ENCODE measurements around the gene GPR22.

Gene GPR22

GRCh38 chr7:107469929-107470328 lies at the start of gene GPR22:
Gene GPR22, plus strand, starts transcription at chr7:107470057. Its CDS starts 4,004 bp downstream, at chr7:107474061.
- TF ChIP-seq CTCF (IDR thresholded peaks at IDR 0.05; ENCODE audit: low read depth, low read length) = no peak
- DNase-seq (ENCODE audit: low read depth, low spot score) = no peak
- H3K4me3 ChIP-seq (ENCODE audit: low read depth, low read length) = no peak within 1 kb of the TSS
- in situ Hi-C loops (cut with HindIII; ENCODE audit: low sequenced_read_pairs) = no loop called here

DNA sequence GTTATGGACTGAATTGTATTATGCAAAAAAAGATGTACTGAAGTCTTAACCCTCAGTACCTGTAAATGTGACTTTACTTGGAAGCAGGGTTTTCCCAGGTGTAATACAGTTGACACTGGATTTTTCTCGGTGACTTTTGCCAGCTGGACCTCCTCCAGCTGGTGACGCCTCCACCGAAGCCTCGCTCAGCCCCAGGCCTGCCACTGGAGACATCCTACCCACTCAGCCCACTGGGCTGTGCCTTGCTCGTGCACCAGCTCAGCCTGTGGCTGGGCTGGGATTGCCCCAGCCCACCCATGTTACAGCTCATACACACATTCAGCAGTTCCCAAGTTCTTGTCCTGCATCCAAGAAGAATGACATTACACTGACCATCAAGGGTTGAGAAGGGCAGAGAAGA lies 42.4 kb upstream of the GPR22 start:
- H3K4me3 ChIP-seq (ENCODE audit: low read depth, low read length) = no peak overlapping the region
- in situ Hi-C loops (cut with HindIII; ENCODE audit: low sequenced_read_pairs) = no loop called here
- TF ChIP-seq CTCF (IDR thresholded peaks at IDR 0.05; ENCODE audit: low read depth, low read length) = no peak
- DNase-seq (ENCODE audit: low read depth, low spot score) = no peak

DNA sequence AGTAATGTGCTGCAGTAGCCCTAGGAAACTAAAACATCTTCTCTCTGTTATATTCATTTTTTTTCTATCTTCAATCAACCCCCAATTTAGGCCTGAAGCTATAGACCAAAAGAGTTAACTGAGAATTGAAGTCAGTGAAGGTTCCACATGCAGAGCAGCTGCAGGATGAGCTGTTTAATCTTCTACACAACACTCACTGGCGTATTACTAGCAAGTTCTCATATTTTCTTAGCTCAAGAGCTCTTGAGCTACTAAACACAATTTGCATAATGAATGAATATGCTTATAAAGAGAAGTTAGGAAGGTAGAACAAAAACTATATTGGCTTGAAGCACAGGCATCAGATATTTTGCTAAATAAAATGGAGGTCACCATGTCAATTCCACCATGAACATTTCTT lies 41.2 kb upstream of the GPR22 start:
- TF ChIP-seq CTCF (IDR thresholded peaks at IDR 0.05; ENCODE audit: low read depth, low read length) = no peak
- DNase-seq (ENCODE audit: low read depth, low spot score) = no peak
- in situ Hi-C loops (cut with HindIII; ENCODE audit: low sequenced_read_pairs) = no loop called here
- H3K4me3 ChIP-seq (ENCODE audit: low read depth, low read length) = no peak overlapping the region

DNA sequence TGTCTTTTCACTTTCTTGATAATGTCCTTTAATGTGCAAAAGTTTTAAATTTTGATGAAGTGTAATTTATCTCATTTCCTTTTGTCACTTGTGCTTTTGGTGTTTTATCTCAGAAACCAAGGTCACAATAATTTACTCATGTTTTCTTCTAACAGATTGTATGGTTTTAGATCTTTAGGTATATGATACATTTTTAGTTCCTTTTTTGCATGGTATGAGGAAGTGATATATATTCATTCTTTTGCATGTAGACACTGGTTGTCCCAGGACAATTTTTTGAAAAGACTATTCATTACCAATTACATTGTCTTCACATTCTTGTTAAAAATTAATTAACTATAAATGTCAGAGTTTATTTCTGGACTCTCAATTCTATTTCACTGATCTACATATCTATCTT lies 39.8 kb upstream of the GPR22 start:
- H3K4me3 ChIP-seq (ENCODE audit: low read depth, low read length) = no peak overlapping the region
- no peak for TF ChIP-seq CTCF (IDR thresholded peaks at IDR 0.05; ENCODE audit: low read depth, low read length)
- DNase-seq (ENCODE audit: low read depth, low spot score) = no peak
- in situ Hi-C loops (cut with HindIII; ENCODE audit: low sequenced_read_pairs) = no loop called here

- no peak for TF ChIP-seq CTCF (IDR thresholded peaks at IDR 0.05; ENCODE audit: low read depth, low read length)
- in situ Hi-C loops (cut with HindIII; ENCODE audit: low sequenced_read_pairs) = no loop called here
- H3K4me3 ChIP-seq (ENCODE audit: low read depth, low read length) = no peak overlapping the region
- no peak for DNase-seq (ENCODE audit: low read depth, low spot score)
Measured at GRCh38 chr7:107432261-107432660, 37.6 kb upstream of the GPR22 start.

DNA sequence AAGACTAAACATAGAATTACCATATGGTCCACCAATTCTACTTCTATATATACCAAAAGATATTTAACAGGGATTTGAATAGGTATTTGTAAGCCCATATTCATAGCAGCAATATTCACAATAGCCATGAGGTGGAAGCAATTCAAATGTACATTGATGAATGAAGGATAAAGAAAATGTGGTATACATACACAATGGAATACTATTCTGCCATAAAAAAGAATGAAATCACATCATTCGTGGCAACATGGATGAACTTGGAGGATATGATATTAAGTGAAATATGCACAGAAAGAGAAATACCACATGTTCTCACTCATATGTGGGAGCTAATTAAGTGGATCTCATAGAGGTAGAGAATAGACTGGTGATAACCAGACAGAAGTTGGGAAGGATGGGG lies 34.1 kb upstream of the GPR22 start:
- no peak for TF ChIP-seq CTCF (IDR thresholded peaks at IDR 0.05; ENCODE audit: low read depth, low read length)
- in situ Hi-C loops (cut with HindIII; ENCODE audit: low sequenced_read_pairs) = no loop called here
- no peak overlapping the region for H3K4me3 ChIP-seq (ENCODE audit: low read depth, low read length)
- no peak for DNase-seq (ENCODE audit: low read depth, low spot score)

DNA sequence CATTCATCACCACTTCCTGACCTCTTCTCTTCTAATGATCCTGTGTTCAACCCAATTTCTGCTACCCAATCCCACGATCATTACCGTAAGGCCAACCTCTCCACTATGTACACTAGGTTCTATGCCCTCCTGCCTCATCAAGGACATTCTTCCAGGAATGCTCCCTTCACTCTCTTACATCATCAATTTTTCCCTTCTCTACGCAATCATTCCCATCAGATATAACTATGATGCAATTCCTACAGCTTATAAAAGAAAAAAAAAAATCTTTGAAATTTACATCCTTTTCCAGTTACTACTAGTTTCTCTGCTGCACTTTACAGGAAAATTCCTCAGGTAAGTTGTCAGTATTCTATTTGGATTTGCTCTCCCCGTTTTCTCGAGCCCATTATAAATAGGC lies 30.8 kb upstream of the GPR22 start:
- DNase-seq (ENCODE audit: low read depth, low spot score) = no peak
- TF ChIP-seq CTCF (IDR thresholded peaks at IDR 0.05; ENCODE audit: low read depth, low read length) = no peak
- in situ Hi-C loops (cut with HindIII; ENCODE audit: low sequenced_read_pairs) = no loop called here
- H3K4me3 ChIP-seq (ENCODE audit: low read depth, low read length) = no peak overlapping the region

Data from astrocyte of the spinal cord (primary cell).